HG03469 (cell line): ENCODE data around the gene HDGFL2.
"Not testable (repeated sequence)": the region's sequence is repeated elsewhere in the genome, so short reads cannot be mapped to it uniquely, and the experiment has no call there.

Source experiments
- ATAC-seq: cut with Tn5 transposase; IDR thresholded peaks from one replicate; pipeline ENCODE4 v1.9.1; 2021; ENCODE audit warnings: mild to moderate bottlenecking, moderate library complexity, moderate number of reproducible peaks; ENCODE audit not compliant: unreplicated experiment

Gene HDGFL2

GRCh38 chr19:4529924-4530522, 57.9 kb downstream of the HDGFL2 start:
- ATAC-seq = no peak

GRCh38 chr19:4531562-4532165, 59.6 kb downstream of the HDGFL2 start:
- no peak for ATAC-seq

- no peak for ATAC-seq
These were observed 61.2 kb downstream of the HDGFL2 start for GRCh38 chr19:4533334-4533733.

- ATAC-seq = no peak
These were observed 61.8 kb downstream of the HDGFL2 start for GRCh38 chr19:4533835-4534424.

- no peak for ATAC-seq
These were observed 63.0 kb downstream of the HDGFL2 start, which contains the start of gene PLIN5 for GRCh38 chr19:4534836-4535658. TSS of gene PLIN5 (minus strand) at chr19:4535224. CDS start at chr19:4534074, 1,150 bp downstream.

- no peak for ATAC-seq
These were observed 64.7 kb downstream of the HDGFL2 start for GRCh38 chr19:4536798-4537197.

GRCh38 chr19:4537953-4538600, 66.0 kb downstream of the HDGFL2 start:
- no peak for ATAC-seq

- no peak for ATAC-seq
These were observed 66.5 kb downstream of the HDGFL2 start for GRCh38 chr19:4538601-4538954.

GRCh38 chr19:4539169-4539692, 67.1 kb downstream of the HDGFL2 start:
- no peak for ATAC-seq

- no peak for ATAC-seq
These were observed 67.8 kb downstream of the HDGFL2 start, which contains the start of gene LRG1 for GRCh38 chr19:4539693-4540581. TSS of gene LRG1 (minus strand) at chr19:4540036. CDS start at chr19:4540013, 23 bp downstream.

GRCh38 chr19:4541114-4541805, 69.2 kb downstream of the HDGFL2 start:
- ATAC-seq = no peak

GRCh38 chr19:4541806-4542145, 69.7 kb downstream of the HDGFL2 start:
- ATAC-seq = not testable (repeated sequence)

- no peak for ATAC-seq
These were observed 71.1 kb downstream of the HDGFL2 start for GRCh38 chr19:4542896-4543841.

GRCh38 chr19:4543842-4544647, 71.9 kb downstream of the HDGFL2 start:
- no peak for ATAC-seq

- no peak for ATAC-seq
These were observed 75.5 kb downstream of the HDGFL2 start for GRCh38 chr19:4547303-4548237.

- ATAC-seq = no peak
These were observed 76.1 kb downstream of the HDGFL2 start for GRCh38 chr19:4548238-4548584.
